H1 (cell line): Measurements from ENCODE around the gene CPXM2. TPM values are rescaled to one million over a fixed set of nuclear protein-coding genes. Genes with fewer than 3 reads are reported as not detected.

Experiments used
- CTCF ChIA-PET: fragments of 300-600 bp; sonication (Branson Sonifier 250); formaldehyde crosslinking; loops from one replicate; lab custom pipeline; 2021; ENCODE audit not compliant: partially characterized antibody; lab: Charles Lee
- POLR2A ChIA-PET: fragments of 300-600 bp; sonication (Branson Sonifier 250); formaldehyde crosslinking; loops from one replicate; lab custom pipeline; 2021; ENCODE audit warnings: inconsistent platforms; ENCODE audit not compliant: partially characterized antibody; lab: Charles Lee
- DNase-seq, 2 experiments: peaks; one replicate each; pipeline versions ENCODE4 v3.0.0 to v3.0.0-alpha.2; 2010 to 2022; ENCODE audit warnings: low spot score in 2 of 2, low read depth in 1 of 2, mixed read lengths in 1 of 2
- FAIRE-seq: peaks from 2 replicates; lab custom pipeline; 2011; peaks lifted over from hg19 to GRCh38; lab: Jason Lieb, UNC
- H2AFZ ChIP-seq: 2 replicates; pipeline ENCODE4 v1.8.1; 2012; ENCODE audit warnings: low read length, inconsistent platforms
- H2AK5ac ChIP-seq: 2 replicates; pipeline ENCODE4 v1.6.1; 2013; ENCODE audit warnings: low read depth, low read length
- H2BK120ac ChIP-seq: replicated peaks from 2 replicates; pipeline ENCODE3; 2013; ENCODE audit warnings: low read depth, low read length, inconsistent platforms
- H2BK12ac ChIP-seq: 2 replicates; pipeline ENCODE4 v1.6.1; 2013; ENCODE audit warnings: low read depth, low read length
- H2BK15ac ChIP-seq: 2 replicates; pipeline ENCODE4 v1.6.1; 2013; ENCODE audit warnings: low read length
- H2BK20ac ChIP-seq: 2 replicates; pipeline ENCODE4 v1.6.1; 2013; ENCODE audit warnings: low read length
- H2BK5ac ChIP-seq: 2 replicates; pipeline ENCODE4 v1.6.1; 2013; ENCODE audit warnings: low read depth, low read length
- H3K14ac ChIP-seq: 2 replicates; pipeline ENCODE4 v1.6.1; 2013; ENCODE audit warnings: inconsistent platforms; ENCODE audit not compliant: insufficient read length
- H3K18ac ChIP-seq: 2 replicates; pipeline ENCODE4 v1.6.1; 2013; ENCODE audit warnings: low read length; ENCODE audit errors: extremely low read depth
- H3K23ac ChIP-seq: 2 replicates; pipeline ENCODE4 v1.6.1; 2013; ENCODE audit warnings: inconsistent platforms; ENCODE audit not compliant: insufficient read length
- H3K23me2 ChIP-seq: 2 replicates; pipeline ENCODE4 v1.6.1; 2013; ENCODE audit warnings: low read depth, low read length
- H3K27ac ChIP-seq: 2 replicates; pipeline ENCODE4 v1.6.1; 2011; ENCODE audit warnings: low read depth, low read length, inconsistent platforms
- H3K27me3 ChIP-seq, 4 experiments: replicated peaks in 1 of 4; 1 replicate in 1 of 4; 2 replicates in 3 of 4; pipeline versions ENCODE4 v1.6.1 to v1.8.1; 2011 to 2013; ENCODE audit warnings: low read length in 3 of 4, mild to moderate bottlenecking in 3 of 4, inconsistent platforms in 2 of 4, mixed read lengths in 2 of 4, moderate library complexity in 1 of 4; ENCODE audit not compliant: control insufficient read depth in 3 of 4, insufficient read depth in 3 of 4; ENCODE audit errors: extremely low read depth in 1 of 4
- H3K36me3 ChIP-seq, 4 experiments: 2 replicates each; pipeline versions ENCODE4 v1.6.1 to v1.8.1; 2011 to 2013; ENCODE audit warnings: mild to moderate bottlenecking in 4 of 4, low read length in 3 of 4, moderate library complexity in 2 of 4, control low read depth in 1 of 4, inconsistent platforms in 1 of 4; ENCODE audit not compliant: insufficient read depth in 4 of 4, control insufficient read depth in 2 of 4
- H3K4ac ChIP-seq: replicated peaks from 2 replicates; pipeline ENCODE3; 2013; ENCODE audit warnings: low read length, low read depth, mixed read lengths, inconsistent platforms; ENCODE audit not compliant: insufficient read length
- H3K4me1 ChIP-seq, 4 experiments: replicated peaks in 1 of 4; 1 replicate in 1 of 4; 2 replicates in 3 of 4; pipeline versions ENCODE4 v1.6.1 to v1.8.1; 2011 to 2013; ENCODE audit warnings: low read length in 3 of 4, inconsistent platforms in 2 of 4, mixed read lengths in 1 of 4; ENCODE audit not compliant: insufficient read depth in 4 of 4, control insufficient read depth in 3 of 4
- H3K4me2 ChIP-seq, 2 experiments: 2 replicates each; pipeline versions ENCODE4 v1.6.1 to v1.8.1; 2011 to 2013; ENCODE audit warnings: low read depth in 2 of 2, low read length in 2 of 2, control low read depth in 1 of 2, inconsistent platforms in 1 of 2, mild to moderate bottlenecking in 1 of 2; ENCODE audit not compliant: insufficient read depth in 1 of 2
- H3K4me3 ChIP-seq, 4 experiments: fragments of 200-600, 300-600 bp in 1 of 4; sonication (generic), shearing (Covaris generic), sonication (Bioruptor Twin) in 1 of 4; 2 replicates each; pipeline versions ENCODE4 v1.5.1 to v1.8.1; 2011 to 2016; ENCODE audit warnings: low read length in 4 of 4, low read depth in 3 of 4, control low read depth in 2 of 4, inconsistent platforms in 2 of 4, mild to moderate bottlenecking in 2 of 4, mixed read lengths in 1 of 4, moderate library complexity in 1 of 4; ENCODE audit not compliant: insufficient read depth in 2 of 4; ENCODE audit errors: extremely low read depth in 1 of 4
- H3K56ac ChIP-seq: replicated peaks from 2 replicates; pipeline ENCODE3; 2013; ENCODE audit warnings: low read depth, mild to moderate bottlenecking, mixed read lengths, low read length, inconsistent platforms; ENCODE audit not compliant: insufficient read length
- H3K79me1 ChIP-seq: 2 replicates; pipeline ENCODE4 v1.6.1; 2013; ENCODE audit warnings: low read depth, low read length, control low read depth
- H3K79me2 ChIP-seq, 2 experiments: 2 replicates each; pipeline versions ENCODE4 v1.6.1 to v1.8.1; 2012 to 2013; ENCODE audit warnings: low read length in 2 of 2, mild to moderate bottlenecking in 2 of 2, inconsistent platforms in 1 of 2; ENCODE audit not compliant: insufficient read depth in 2 of 2, control insufficient read depth in 1 of 2
- H3K9ac ChIP-seq, 4 experiments: replicated peaks in 1 of 4; 1 replicate in 1 of 4; 2 replicates in 3 of 4; pipeline versions ENCODE4 v1.6.1 to v1.8.1; 2011 to 2013; ENCODE audit warnings: low read depth in 3 of 4, low read length in 3 of 4, control low read depth in 2 of 4, mild to moderate bottlenecking in 2 of 4, moderate library complexity in 2 of 4, inconsistent platforms in 1 of 4; ENCODE audit errors: extremely low read depth in 1 of 4
- H3K9me3 ChIP-seq, 2 experiments: 2 replicates each; pipeline versions ENCODE4 v1.6.1 to v1.8.1; 2012 to 2013; ENCODE audit warnings: mild to moderate bottlenecking in 2 of 2, moderate library complexity in 2 of 2, control low read depth in 1 of 2, inconsistent platforms in 1 of 2, low read depth in 1 of 2, low read length in 1 of 2, mixed read lengths in 1 of 2; ENCODE audit not compliant: insufficient read depth in 2 of 2
- H4K20me1 ChIP-seq, 2 experiments: replicated peaks in 1 of 2; 2 replicates each; pipeline versions ENCODE3 to v1.8.1; 2011 to 2013; ENCODE audit warnings: inconsistent platforms in 2 of 2, low read length in 2 of 2, mild to moderate bottlenecking in 1 of 2; ENCODE audit not compliant: insufficient read depth in 2 of 2, control insufficient read depth in 1 of 2
- H4K5ac ChIP-seq: 2 replicates; pipeline ENCODE4 v1.6.1; 2013; ENCODE audit warnings: low read length, low read depth, mixed read lengths, inconsistent platforms; ENCODE audit not compliant: insufficient read length
- H4K8ac ChIP-seq: 2 replicates; pipeline ENCODE4 v1.8.0; 2013; ENCODE audit warnings: mild to moderate bottlenecking, moderate library complexity, low read length, inconsistent platforms; ENCODE audit not compliant: insufficient read depth; ENCODE audit errors: extremely low read depth
- H4K91ac ChIP-seq: replicated peaks from 2 replicates; pipeline ENCODE3; 2013; ENCODE audit warnings: low read length, mixed read lengths, inconsistent platforms; ENCODE audit not compliant: insufficient read length
- BCL11A ChIP-seq, 2 experiments: IDR thresholded peaks; one replicate each; pipeline ENCODE4 v1.6.1; 2011; ENCODE audit warnings: low read depth in 2 of 2, low read length in 2 of 2, mild to moderate bottlenecking in 2 of 2
- BRCA1 ChIP-seq: IDR thresholded peaks from 2 replicates; pipeline ENCODE4 v1.6.1; 2012; ENCODE audit warnings: low read depth, low read length, improper control_type of control experiment
- CBX5 ChIP-seq: fragments of 300-800, 300-1000 bp; sonication (generic); IDR thresholded peaks from 2 replicates; pipeline ENCODE4 v1.7.1; 2016; ENCODE audit warnings: antibody characterized with exemption, low read length, low read depth
- CTCF ChIP-seq, 3 experiments: IDR thresholded peaks; 1 replicate in 2 of 3; 2 replicates in 1 of 3; pipeline versions ENCODE4 v1.5.1 to v1.6.1; 2011; ENCODE audit warnings: low read length in 3 of 3, mild to moderate bottlenecking in 3 of 3, inconsistent platforms in 2 of 3, low read depth in 1 of 3, moderate library complexity in 1 of 3; ENCODE audit not compliant: insufficient read depth in 1 of 3; ENCODE audit errors: control extremely low read depth in 1 of 3
- FOSL1 ChIP-seq: IDR thresholded peaks from 2 replicates; pipeline ENCODE4 v1.6.1; 2011; ENCODE audit warnings: mild to moderate bottlenecking, low read depth, low read length, moderate library complexity; ENCODE audit not compliant: insufficient read depth
- HDAC2 ChIP-seq, 2 experiments: fragments of 300-600 bp in 1 of 2; sonication (generic) in 1 of 2; IDR thresholded peaks; 2 replicates each; pipeline ENCODE4 v1.6.1; 2011 to 2012; ENCODE audit warnings: low read depth in 2 of 2, low read length in 2 of 2, mild to moderate bottlenecking in 2 of 2, moderate library complexity in 2 of 2, borderline replicate concordance in 1 of 2, inconsistent platforms in 1 of 2
- KDM5A ChIP-seq: fragments of 200-600 bp; IDR thresholded peaks from 2 replicates; pipeline ENCODE4 v1.7.1; 2012; ENCODE audit warnings: mild to moderate bottlenecking, low read length, inconsistent platforms, mixed read lengths
- SP1 ChIP-seq: IDR thresholded peaks from 2 replicates; pipeline ENCODE4 v1.6.1; 2011; ENCODE audit warnings: low read depth, low read length
- SP2 ChIP-seq: IDR thresholded peaks from 2 replicates; pipeline ENCODE4 v1.6.1; 2012; ENCODE audit warnings: mild to moderate bottlenecking, low read length, inconsistent platforms
- SUZ12 ChIP-seq: fragments of 200-600 bp; sonication (generic); IDR thresholded peaks from 2 replicates; pipeline ENCODE4 v1.6.1; 2012; ENCODE audit warnings: mild to moderate bottlenecking, inconsistent platforms, low read length, moderate library complexity, mixed read lengths
- ZNF274 ChIP-seq: IDR thresholded peaks from 2 replicates; pipeline ENCODE4 v1.7.0; 2012; ENCODE audit warnings: low read length, borderline replicate concordance; ENCODE audit errors: extremely low read depth
- WGBS, 2 experiments: shearing (Covaris generic) in 1 of 2; methylation state at CpG; one replicate each; pipeline versions ENCODE4 v1.1.6 to v1.1.7; 2013 to 2015; ENCODE audit warnings: low lambda C conversion rate in 2 of 2, mixed read lengths in 2 of 2, inconsistent platforms in 1 of 2, low coverage in 1 of 2, missing lambda C conversion rate in 1 of 2; ENCODE audit not compliant: insufficient replicate concordance in 2 of 2, insufficient coverage in 1 of 2, insufficient read length in 1 of 2; ENCODE audit errors: extremely low coverage in 1 of 2, missing lambda C conversion rate in 1 of 2; 5-methylcytosine and 5-hydroxymethylcytosine counted together
- polyA plus RNA-seq, 7 experiments: library from polyadenylated mRNA; depleted of rRNA in 3 of 7; stranded (reverse) in 5 of 7; unstranded in 2 of 7; fragments of >200 nt in 5 of 7; fragments of 200-250 nt in 2 of 7; gene quantifications; 1 replicate in 5 of 7; 2 replicates in 1 of 7; 4 replicates in 1 of 7; pipeline versions ENCODE4 v1.2.1 to v1.2.3, GENCODE V29; 2011 to 2013; ENCODE audit warnings: missing spikeins in 2 of 7, mixed read lengths in 2 of 7
- total RNA-seq: library from RNA; stranded (reverse); fragmentation: NEBNext Ultra II Directional; extraction: Animal tissue kit (Norgen Biotek cat#: 25700); gene quantifications from 2 replicates; pipeline ENCODE4 v1.2.1, GENCODE V29; 2021

CPXM2 gene
- total and polyA plus RNA-seq, 2 of the 8 experiments (the other 6 are each of a cell fraction or from before 2014, with no cell fraction given): 2.4 to 2.9 TPM

DNA sequence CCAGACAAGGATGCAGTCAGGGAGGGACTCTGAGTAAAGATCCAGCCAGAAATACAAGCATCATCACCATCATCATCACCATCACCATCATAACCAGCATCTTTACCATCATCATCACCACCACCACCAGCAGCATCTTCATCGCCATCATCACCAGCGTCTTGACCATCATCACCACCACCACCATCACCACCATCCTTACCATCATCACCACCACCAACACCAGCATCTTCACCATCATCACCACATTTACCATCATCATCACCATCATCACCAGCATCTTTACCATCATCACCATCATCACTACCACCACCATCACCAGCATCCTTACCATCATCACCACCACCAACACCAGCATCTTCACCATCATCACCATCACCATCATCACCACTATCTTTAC is 44.1 kb upstream of the CPXM2 start:
- H4K20me1 ChIP-seq: peaks cover 0 to 4% of the 10 kb centered on the region in 2 experiments
- TF ChIP-seq CTCF (IDR thresholded peaks at IDR 0.05; ENCODE audit: control extremely low read depth in 1 of 3, insufficient read depth in 1 of 3, low read depth in 1 of 3, low read length in 3 of 3) (no peak), SUZ12 (no peak), BCL11A (IDR thresholded peaks at IDR 0.05; ENCODE audit: low read depth in 2 of 2, low read length in 2 of 2) (no peak), ZNF274 (no peak), KDM5A (no peak), SP1 (no peak), SP2 (no peak), FOSL1 (no peak), HDAC2 (IDR thresholded peaks at IDR 0.05; ENCODE audit: borderline replicate concordance in 1 of 2, low read depth in 2 of 2, low read length in 2 of 2) (no peak), CBX5 (no peak), BRCA1 (no peak)
- ChIA-PET POLR2A (no interaction called here), CTCF (interaction anchor here (1.3 to 1.5 kb wide), 2 partner anchors 272 to 274 kb away, joined by 3 to 4 read pairs; no protein-coding TSS in a partner anchor)
- no peak overlapping the region for H3K9ac ChIP-seq
- no peaks in the 10 kb centered on the region for H3K36me3 ChIP-seq
- H3K4me3 ChIP-seq: no peak overlapping the region
- H3K23me2 ChIP-seq: peaks cover 5% of the 10 kb centered on the region; the same call in 1 of the 2 replicates
- H4K5ac ChIP-seq: no peak overlapping the region
- H3K79me2 ChIP-seq: no peaks in the 10 kb centered on the region
- H2BK20ac ChIP-seq: peak overlapping the region; percentile 62; the same call in 1 of the 2 replicates
- no peak overlapping the region for H3K4ac ChIP-seq
- H4K8ac ChIP-seq: no peak overlapping the region
- no peak overlapping the region for H3K23ac ChIP-seq
- H3K27ac ChIP-seq: no peak overlapping the region
- no peak overlapping the region for H2BK5ac ChIP-seq
- no peak overlapping the region for H2BK120ac ChIP-seq
- H3K18ac ChIP-seq: no peak overlapping the region
- peaks cover 15 to 19% of the 10 kb centered on the region in 2 experiments; a peak in 3 of 4 replicates for H3K9me3 ChIP-seq
- no peak overlapping the region for H2AK5ac ChIP-seq
- H2AFZ ChIP-seq: no peak overlapping the region
- 96% methylated on average over 2 of the region's 2 CpGs; no CpG with 5 or more reads in 1 of the 2 experiments for WGBS, 2 experiments
- no peak overlapping the region for H4K91ac ChIP-seq
- no peak overlapping the region for H2BK15ac ChIP-seq
- peak overlapping the region; percentile 94 for H3K56ac ChIP-seq
- H3K4me1 ChIP-seq: no peaks in the 10 kb centered on the region
- FAIRE-seq: no peak
- H3K4me2 ChIP-seq: no peak overlapping the region
- no peaks in the 10 kb centered on the region for H3K79me1 ChIP-seq
- 0 out of 7 replicates have a peak, but pooled peaks cover 0 to 2% (median 0%) of the 10 kb centered on the region in 4 experiments for H3K27me3 ChIP-seq
- DNase-seq: no peak
- H3K14ac ChIP-seq: no peak overlapping the region
- H2BK12ac ChIP-seq: no peak overlapping the region
